Endothelial cell of umbilical vein (primary cell): ENCODE measurements around the gene ZNF362. TPM values are rescaled to one million over a fixed set of nuclear protein-coding genes. Genes with fewer than 3 reads are reported as not detected.
A peak's percentile ranks its signal among the peaks of the same experiment; 100 is the strongest.

Experiments
- BruUV-seq: library from RNA; stranded (reverse); fragments of 400-500 nt; replicated peaks from 2 replicates; lab custom pipeline; 2021; lab: Mats Ljungman, UMichigan
- CTCF ChIA-PET: fragments of 300-600, 350-600 bp; sonication (Branson Sonifier 250); formaldehyde crosslinking; loops from one replicate; lab custom pipeline; 2021; ENCODE audit warnings: antibody characterized with exemption, inconsistent platforms; lab: Charles Lee
- POLR2A ChIA-PET: fragments of 300-600, 350-600 bp; sonication (Branson Sonifier 250); formaldehyde crosslinking; loops from one replicate; lab custom pipeline; 2021; ENCODE audit warnings: antibody characterized with exemption, inconsistent platforms; lab: Charles Lee
- DNase-seq: peaks from one replicate; pipeline ENCODE4 v3.0.0-alpha.2; 2011; ENCODE audit warnings: low read depth, low spot score
- FAIRE-seq: peaks from 2 replicates; lab custom pipeline; 2011; peaks lifted over from hg19 to GRCh38; lab: Jason Lieb, UNC
- H2AFZ ChIP-seq: 2 replicates; pipeline ENCODE4 v1.6.0; 2012; ENCODE audit warnings: low read depth, low read length, control low read depth, inconsistent platforms
- H3K27ac ChIP-seq: 2 replicates; pipeline ENCODE4 v1.5.1; 2011; ENCODE audit warnings: low read depth, mild to moderate bottlenecking, control low read depth, low read length, moderate library complexity; ENCODE audit not compliant: insufficient read depth
- H3K27me3 ChIP-seq, 2 experiments: 2 replicates each; pipeline versions ENCODE4 v1.6.0 to v1.6.1; 2011; ENCODE audit warnings: low read length in 2 of 2, mixed read lengths in 1 of 2; ENCODE audit not compliant: control insufficient read depth in 2 of 2, insufficient read depth in 2 of 2
- H3K36me3 ChIP-seq, 2 experiments: 2 replicates in 1 of 2; 3 replicates in 1 of 2; pipeline ENCODE4 v1.5.1; 2011; ENCODE audit warnings: low read length in 2 of 2, mild to moderate bottlenecking in 1 of 2, moderate library complexity in 1 of 2; ENCODE audit not compliant: control insufficient read depth in 2 of 2, insufficient read depth in 2 of 2; ENCODE audit errors: extremely low read depth in 1 of 2
- H3K4me1 ChIP-seq: 3 replicates; pipeline ENCODE4 v1.5.1; 2011; ENCODE audit warnings: mild to moderate bottlenecking, low read length; ENCODE audit not compliant: control insufficient read depth, insufficient read depth; ENCODE audit errors: extremely low read depth
- H3K4me2 ChIP-seq: 2 replicates; pipeline ENCODE4 v1.6.1; 2011; ENCODE audit warnings: low read length, control low read depth, mixed read lengths; ENCODE audit not compliant: insufficient read depth
- H3K4me3 ChIP-seq, 3 experiments: fragments of 200-600 bp in 1 of 3; sonication (generic), shearing (Covaris generic) in 1 of 3; replicated peaks in 1 of 3; 2 replicates each; pipeline ENCODE4 v1.5.1; 2011 to 2016; ENCODE audit warnings: control low read depth in 3 of 3, low read length in 3 of 3, mild to moderate bottlenecking in 2 of 3, inconsistent platforms in 1 of 3, low read depth in 1 of 3, moderate library complexity in 1 of 3; ENCODE audit not compliant: insufficient read depth in 1 of 3
- H3K79me2 ChIP-seq: 2 replicates; pipeline ENCODE4 v1.6.0; 2012; ENCODE audit warnings: low read length, inconsistent platforms; ENCODE audit not compliant: control insufficient read depth, insufficient read depth
- H3K9ac ChIP-seq: replicated peaks from 2 replicates; pipeline ENCODE3; 2011; ENCODE audit warnings: low read length, control low read depth; ENCODE audit not compliant: insufficient read depth; ENCODE audit errors: extremely low read depth
- H3K9me1 ChIP-seq: replicated peaks from 3 replicates; pipeline ENCODE4 v1.6.0; 2011; ENCODE audit warnings: mild to moderate bottlenecking, low read length; ENCODE audit not compliant: control insufficient read depth, insufficient read depth; ENCODE audit errors: extremely low read depth
- H3K9me3 ChIP-seq: replicated peaks from 2 replicates; pipeline ENCODE4 v1.5.1; 2012; ENCODE audit warnings: low read length, inconsistent platforms; ENCODE audit not compliant: control insufficient read depth, insufficient read depth
- H4K20me1 ChIP-seq: replicated peaks from 2 replicates; pipeline ENCODE3; 2011; ENCODE audit warnings: mild to moderate bottlenecking, low read length; ENCODE audit not compliant: control insufficient read depth, insufficient read depth; ENCODE audit errors: extremely low read depth
- CTCF ChIP-seq, 2 donors: IDR thresholded peaks; 1 replicate in 1 of 2; 2 replicates in 1 of 2; pipeline ENCODE4 v1.5.1; 2011; ENCODE audit warnings: low read length in 2 of 2, mild to moderate bottlenecking in 2 of 2, moderate library complexity in 2 of 2, control low read depth in 1 of 2, inconsistent platforms in 1 of 2, low read depth in 1 of 2; ENCODE audit not compliant: insufficient read depth in 1 of 2; ENCODE audit errors: extremely low read depth in 1 of 2
- EZH2 ChIP-seq: IDR thresholded peaks from 2 replicates; pipeline ENCODE4 v1.6.1; 2012; ENCODE audit warnings: borderline replicate concordance, low read depth, mild to moderate bottlenecking, moderate library complexity, low read length, inconsistent platforms; ENCODE audit not compliant: severe bottlenecking
- FOS ChIP-seq: IDR thresholded peaks from 2 replicates; pipeline ENCODE4 v1.6.1; 2011; ENCODE audit warnings: mild to moderate bottlenecking, low read length, moderate library complexity, borderline replicate concordance; ENCODE audit not compliant: insufficient read depth
- GATA2 ChIP-seq: IDR thresholded peaks from 2 replicates; pipeline ENCODE4 v1.7.0; 2011; ENCODE audit warnings: low read depth, mild to moderate bottlenecking, moderate library complexity, mixed read lengths, low read length; ENCODE audit not compliant: insufficient read length, insufficient read depth
- JUN ChIP-seq: IDR thresholded peaks from 2 replicates; pipeline ENCODE4 v1.6.1; 2011; ENCODE audit warnings: borderline replicate concordance, low read depth; ENCODE audit not compliant: insufficient read length, insufficient read depth
- MAX ChIP-seq: IDR thresholded peaks from 2 replicates; pipeline ENCODE4 v1.6.1; 2011; ENCODE audit not compliant: insufficient read depth, insufficient read length
- MYC ChIP-seq: IDR thresholded peaks from one replicate; pipeline ENCODE4 v1.6.1; 2011; ENCODE audit warnings: mild to moderate bottlenecking, low read depth, low read length
- POLR2A ChIP-seq: IDR thresholded peaks from 2 replicates; pipeline ENCODE4 v1.6.1; 2012; ENCODE audit warnings: low read depth, mild to moderate bottlenecking, control low read depth, low read length
- POLR2AphosphoS5 ChIP-seq: IDR thresholded peaks from 2 replicates; pipeline ENCODE4 v1.6.1; 2012; ENCODE audit warnings: low read depth, mild to moderate bottlenecking, control low read depth, low read length, moderate library complexity; ENCODE audit not compliant: insufficient read depth
- dilution Hi-C: fragments of 300-500 bp; cut with MboI; formaldehyde crosslinking; loops from one replicate; pipeline ENCODE4 v1.15.0; 2019; ENCODE audit warnings: low sequenced_read_pairs; ENCODE audit not compliant: extremely low pct_ligation_motif_present
- intact Hi-C: fragments of 100-400 bp; cut with micrococcal nuclease; formaldehyde crosslinking; loops from one replicate; pipeline ENCODE4 v1.10.0; 2022
- polyA plus RNA-seq, 4 experiments: library from polyadenylated mRNA; depleted of rRNA in 3 of 4; stranded (reverse) in 3 of 4; unstranded in 1 of 4; fragments of >200 nt; gene quantifications; 2 replicates each; pipeline versions ENCODE4 v1.2.1 to v1.2.3, GENCODE V29; 2011 to 2012; ENCODE audit warnings: missing spikeins in 1 of 4
- total RNA-seq: library from RNA; stranded (reverse); gene quantifications from 2 replicates; pipeline ENCODE4 v1.2.3, GENCODE V29; 2021

Gene ZNF362
- total and polyA plus RNA-seq, 2 donors (not counting 3 experiments of a cell fraction or from before 2014, with no cell fraction given), result 28.4 to 35.3 TPM

- Histone ChIP-seq H3K9me1 (no peaks in the 10 kb centered on the region), H2AFZ (peak overlapping the region; percentile 9), H3K4me3 (no peak overlapping the region), H3K27ac (no peak overlapping the region), H3K36me3 (no peaks in the 10 kb centered on the region), H3K4me2 (no peak overlapping the region), H3K4me1 (peaks cover 18% of the 10 kb centered on the region), H4K20me1 (no peaks in the 10 kb centered on the region), H3K9me3 (no peaks in the 10 kb centered on the region), H3K27me3 (no peaks in the 10 kb centered on the region), H3K9ac (no peak overlapping the region), H3K79me2 (no peaks in the 10 kb centered on the region)
- dilution Hi-C loops (no loop called here), intact Hi-C loops (no loop called here)
- FAIRE-seq, result no peak
- DNase-seq, result peak; percentile 18
- POLR2A ChIA-PET, result no interaction called here
- TF ChIP-seq GATA2 (no peak), POLR2AphosphoS5 (no peak), MAX (no peak), POLR2A (no peak), FOS (no peak), EZH2 (no peak), CTCF (IDR thresholded peaks at IDR 0.05; ENCODE audit: extremely low read depth in 1 of 2, insufficient read depth in 1 of 2, low read depth in 1 of 2, low read length in 2 of 2) (no peak), JUN (no peak), MYC (no peak)
- CTCF ChIA-PET, result interaction anchor here (1.8 kb wide), 1 partner anchor 16 kb away, joined by 6 read pairs; no protein-coding TSS in a partner anchor
- BruUV-seq, result no TSS peak
These were observed 21.7 kb upstream of the ZNF362 start for GRCh38 chr1:33234588-33234990.
